Stomach smooth muscle (tissue), 2 donors: ENCODE results near the gene HEXD.
"Not testable (repeated sequence)": the region's sequence is repeated elsewhere in the genome, so short reads cannot be mapped to it uniquely, and the experiment has no call there.

ENCODE experiments used
- H3K27ac ChIP-seq: one replicate; pipeline ENCODE4 v1.7.0; 2013; ENCODE audit warnings: mild to moderate bottlenecking, low read length, inconsistent platforms
- H3K27me3 ChIP-seq, 2 donors: one replicate each; pipeline ENCODE4 v1.7.0; 2013; ENCODE audit warnings: low read length in 2 of 2; ENCODE audit not compliant: insufficient read depth in 2 of 2, control insufficient read depth in 1 of 2
- H3K36me3 ChIP-seq, 2 donors: one replicate each; pipeline ENCODE4 v1.7.0; 2013; ENCODE audit warnings: low read length in 2 of 2; ENCODE audit not compliant: control insufficient read depth in 2 of 2, insufficient read depth in 2 of 2
- H3K4me1 ChIP-seq: one replicate; pipeline ENCODE4 v1.7.0; 2013; ENCODE audit warnings: low read length; ENCODE audit not compliant: control insufficient read depth, insufficient read depth
- H3K4me3 ChIP-seq, 2 donors: one replicate each; pipeline ENCODE4 v1.7.0; 2013; ENCODE audit warnings: low read length in 2 of 2
- H3K9ac ChIP-seq, 2 donors: one replicate each; pipeline ENCODE4 v1.7.0; 2013; ENCODE audit warnings: low read length in 2 of 2, mild to moderate bottlenecking in 1 of 2
- H3K9me3 ChIP-seq, 2 donors: one replicate each; pipeline ENCODE4 v1.7.0; 2013; ENCODE audit warnings: low read length in 2 of 2; ENCODE audit not compliant: control insufficient read depth in 2 of 2
- donor health status: healthy.
- donor health status: Pancreatic carcinoma.

HEXD gene

DNA sequence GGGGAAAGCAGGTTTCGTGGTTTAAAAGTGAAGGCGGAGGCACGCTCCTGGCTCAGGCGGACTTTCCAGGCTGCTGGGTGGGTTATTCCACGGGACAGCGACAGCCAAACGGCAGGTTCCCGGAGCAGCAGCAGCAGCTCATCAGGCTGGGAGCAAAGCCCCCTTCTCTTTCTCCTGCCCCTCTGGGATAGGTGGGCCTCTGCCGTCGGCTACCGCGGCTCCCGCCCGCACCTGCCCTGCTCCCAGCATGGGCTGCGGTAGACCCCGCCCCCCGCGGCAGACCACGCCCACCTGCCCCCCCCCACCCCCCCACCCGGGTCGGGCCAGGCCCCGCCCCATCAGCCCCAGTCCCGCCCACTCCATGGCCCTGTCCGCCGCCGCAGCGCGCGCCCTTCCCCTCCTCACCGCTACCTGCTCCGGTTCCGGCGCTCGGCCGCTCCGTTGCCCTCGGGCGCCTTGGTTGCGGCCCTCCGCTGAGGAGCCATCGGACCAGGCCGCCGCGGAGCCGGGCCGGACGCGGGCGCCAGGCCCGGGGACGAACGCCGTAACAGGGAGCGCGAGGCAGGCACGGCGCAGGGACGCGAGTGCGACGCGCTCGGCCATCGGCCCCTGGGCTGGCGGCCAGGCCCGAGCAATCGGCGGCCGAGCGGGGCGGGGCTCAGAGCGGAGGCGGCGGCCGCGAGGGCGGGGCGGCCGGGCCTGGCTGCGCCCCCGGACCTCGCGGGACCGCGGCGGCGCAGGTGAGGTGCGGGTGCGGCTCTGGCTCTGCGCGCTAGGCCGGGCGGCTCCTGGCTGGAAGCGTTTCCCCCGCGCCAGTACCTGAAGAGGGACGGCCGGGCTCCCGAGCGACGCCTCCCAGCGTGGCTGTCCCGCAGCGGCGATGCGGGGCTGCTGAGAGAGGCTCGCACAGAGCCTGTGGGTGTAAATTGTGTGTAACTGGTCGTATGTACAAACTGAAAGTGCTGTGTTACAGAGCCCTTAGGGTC lies at the start of gene HEXD, which contains the start of gene OGFOD3:
Gene HEXD, plus strand, starts transcription at position 347 of the 986 bp plus-strand sequence. CDS start 1,453 bp downstream, outside the sequence.
Gene OGFOD3, minus strand, starts transcription at position 586 of the 986 bp plus-strand sequence. Its CDS starts 101 bp downstream, at position 485.
- Histone ChIP-seq H3K36me3 (peaks cover 4 to 8% of the 10 kb centered on the region in 2 donors), H3K27me3 (no peaks in the 10 kb centered on the region), H3K4me3 (peak within 1 kb of the TSS; percentile 82 to 85), H3K9ac (peak within 1 kb of the TSS; percentile 64 to 71), H3K9me3 (peaks cover 0 to 8% of the 10 kb centered on the region in 2 donors), H3K27ac (no peak within 1 kb of the TSS), H3K4me1 (peaks cover 11% of the 10 kb centered on the region)

DNA sequence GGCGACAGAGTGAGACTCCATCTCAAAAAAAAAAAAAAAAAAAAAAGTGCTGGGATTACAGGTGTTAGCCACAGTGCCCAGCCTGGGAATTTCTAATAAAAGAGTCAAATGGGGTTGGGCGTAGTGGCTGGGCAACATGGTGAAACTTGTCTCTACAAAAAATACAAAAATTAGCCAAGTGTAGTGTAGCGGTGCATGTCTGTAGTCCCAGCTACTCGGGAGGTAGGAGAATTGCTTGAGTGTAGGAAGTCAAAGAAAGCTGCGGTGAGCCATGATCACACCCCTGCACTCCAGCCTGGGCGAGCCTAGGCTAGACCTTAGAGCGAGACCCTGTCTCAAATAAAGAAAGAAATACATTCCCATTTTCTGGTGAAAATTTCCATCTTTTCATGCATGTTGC lies 48.9 kb upstream of the HEXD start:
- H3K36me3 ChIP-seq: no peaks in the 10 kb centered on the region
- H3K27me3 ChIP-seq: peaks cover 22 to 29% of the 10 kb centered on the region in 2 donors
- H3K27ac ChIP-seq: no peak overlapping the region
- H3K4me3 ChIP-seq: no peak overlapping the region
- peaks cover 18% of the 10 kb centered on the region for H3K4me1 ChIP-seq
- no peaks in the 10 kb centered on the region for H3K9me3 ChIP-seq
- H3K9ac ChIP-seq: no peak overlapping the region

DNA sequence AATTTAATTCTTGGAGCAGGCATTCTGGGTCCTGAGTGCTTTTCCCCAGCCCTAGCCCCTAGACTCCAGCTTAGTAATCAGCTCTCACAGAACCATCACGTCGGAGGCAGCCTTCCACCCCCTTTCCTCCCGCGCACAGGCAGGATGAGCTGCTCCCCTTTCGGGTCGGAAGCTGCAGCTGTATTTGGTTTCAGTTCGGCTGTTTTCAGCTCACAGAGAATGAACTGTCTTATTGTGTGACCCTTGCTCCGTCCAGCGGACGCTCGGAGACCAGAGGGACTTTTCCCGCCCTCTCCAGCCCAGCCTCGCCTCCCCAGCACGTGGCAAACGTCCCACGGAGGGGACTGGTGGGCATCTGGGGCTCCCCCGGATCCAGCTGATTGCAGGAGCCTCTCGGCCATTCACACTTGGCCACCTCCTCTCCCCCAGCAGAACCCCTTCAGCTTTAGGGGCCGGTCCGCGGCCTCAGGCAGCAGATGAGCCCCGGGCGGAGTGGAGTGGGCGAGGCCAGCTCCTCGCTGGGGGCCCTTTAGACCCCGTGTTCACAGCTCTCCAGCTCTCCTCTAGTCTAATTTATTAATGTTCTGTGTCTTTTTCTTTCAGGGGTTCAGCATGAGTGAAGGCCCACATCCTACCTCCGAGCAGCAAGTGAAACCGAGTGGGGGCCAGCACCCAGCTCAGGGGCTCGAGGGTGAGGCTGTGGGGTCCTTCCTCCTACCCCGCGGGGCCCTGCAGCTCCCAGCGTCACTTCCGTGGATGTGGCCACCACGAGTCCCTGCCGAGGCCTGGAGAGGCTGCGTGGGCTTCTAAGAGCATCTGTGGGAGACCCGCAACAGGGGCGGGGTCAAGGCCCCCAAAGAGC lies 47.4 kb upstream of the HEXD start:
- no peak overlapping the region for H3K9ac ChIP-seq
- peaks cover 18% of the 10 kb centered on the region for H3K4me1 ChIP-seq
- peaks cover 29 to 43% of the 10 kb centered on the region in 2 donors for H3K27me3 ChIP-seq
- no peaks in the 10 kb centered on the region for H3K36me3 ChIP-seq
- H3K9me3 ChIP-seq: no peaks in the 10 kb centered on the region
- no peak overlapping the region for H3K27ac ChIP-seq
- peak overlapping the region; percentile 49 to 65 for H3K4me3 ChIP-seq

DNA sequence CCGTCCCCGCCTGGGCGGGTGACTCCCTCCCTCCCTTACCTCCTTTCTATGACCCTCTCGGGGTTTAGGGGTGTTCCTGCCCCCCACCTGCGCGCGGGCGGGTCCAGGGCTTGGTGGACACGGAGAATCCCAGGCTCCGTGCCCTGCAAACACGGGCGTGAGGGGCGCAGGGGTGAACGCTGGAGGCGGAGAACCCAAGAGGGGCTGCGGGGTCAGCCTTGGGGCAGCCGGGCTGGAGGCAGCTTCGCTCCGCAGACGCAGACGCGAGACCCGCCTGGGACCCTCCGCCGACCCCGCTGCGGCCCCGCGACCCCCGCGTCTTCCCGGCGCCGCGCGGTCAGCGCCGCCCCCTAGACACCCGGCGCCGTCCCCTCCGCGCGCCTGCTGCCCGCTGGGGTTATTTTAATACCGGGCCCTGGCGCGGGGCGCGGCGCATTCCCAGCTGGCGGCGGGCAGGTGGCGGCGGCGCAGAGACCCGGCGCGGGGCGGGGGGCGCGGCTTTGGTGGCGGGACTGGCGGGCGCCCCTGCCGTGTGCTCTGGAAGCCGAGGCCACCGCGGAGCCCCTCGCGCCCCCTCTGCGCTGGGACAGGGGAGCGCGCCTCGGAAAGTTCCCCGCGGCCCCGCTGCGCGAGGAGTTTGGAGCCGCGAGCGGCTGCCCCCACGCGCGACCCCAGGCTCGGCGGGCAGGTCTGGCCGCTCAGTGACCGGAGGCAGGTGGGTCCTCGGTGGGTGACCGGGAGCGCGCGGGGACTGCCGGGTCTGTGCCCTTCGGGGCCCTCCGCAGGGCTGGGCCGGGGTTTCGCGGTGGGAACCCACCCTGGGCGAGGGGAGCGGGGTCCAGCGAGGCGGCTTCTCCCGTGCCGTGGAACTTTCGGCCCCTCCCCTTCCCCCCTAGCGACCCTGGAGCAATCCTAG lies 46.6 kb upstream of the HEXD start, which contains the start of gene UTS2R:
Gene UTS2R, plus strand, starts transcription at position 433 of the 916 bp plus-strand sequence. CDS start 2,560 bp downstream, outside the sequence.
- H3K27me3 ChIP-seq: peaks cover 36 to 51% of the 10 kb centered on the region in 2 donors
- peak within 1 kb of the TSS; percentile 49 to 65 for H3K4me3 ChIP-seq
- H3K36me3 ChIP-seq: no peaks in the 10 kb centered on the region
- no peak within 1 kb of the TSS for H3K9ac ChIP-seq
- peaks cover 18% of the 10 kb centered on the region for H3K4me1 ChIP-seq
- H3K9me3 ChIP-seq: no peaks in the 10 kb centered on the region
- no peak within 1 kb of the TSS for H3K27ac ChIP-seq

DNA sequence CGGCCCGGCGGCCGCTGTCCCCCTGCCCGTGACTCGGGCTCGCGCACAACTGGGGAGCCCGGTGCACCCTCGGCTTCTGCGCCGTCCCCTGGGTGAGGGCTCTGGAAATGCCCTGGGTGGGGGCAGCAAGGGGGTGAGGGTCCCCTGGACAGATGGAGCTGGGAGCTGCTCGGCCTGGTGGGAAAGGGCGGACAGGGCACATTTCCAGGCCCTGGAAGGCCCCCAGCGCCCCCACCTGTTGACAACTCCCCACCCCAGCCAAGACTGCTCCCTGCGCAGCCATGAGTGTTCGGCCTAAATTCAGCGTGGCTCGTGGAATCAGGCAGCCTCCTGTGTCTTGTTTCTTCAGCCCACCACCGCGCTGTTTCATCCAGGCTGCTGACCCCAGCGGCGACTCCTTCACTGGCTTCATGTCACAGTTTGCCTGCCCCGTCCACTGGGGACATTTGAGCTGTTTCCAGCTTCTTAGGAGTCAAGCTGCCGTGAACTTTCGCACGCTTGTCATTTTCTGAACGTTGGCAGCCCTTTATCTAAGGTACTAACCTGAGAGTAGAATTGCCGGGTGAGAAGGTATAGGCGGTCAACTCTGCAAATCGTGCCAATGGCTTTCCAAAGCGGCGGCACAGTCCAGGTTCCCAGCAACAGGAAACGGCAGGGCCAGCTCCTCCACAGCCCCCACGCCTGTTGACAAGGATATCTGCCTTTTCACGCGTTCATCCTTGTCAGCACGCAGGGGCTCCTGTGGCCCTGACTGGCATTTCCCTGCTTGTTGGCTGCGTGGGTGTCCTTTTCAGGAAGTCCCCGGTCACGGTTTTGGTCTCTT lies 45.7 kb upstream of the HEXD start:
- H3K4me3 ChIP-seq: no peak overlapping the region
- H3K9me3 ChIP-seq: no peaks in the 10 kb centered on the region
- H3K27ac ChIP-seq: no peak overlapping the region
- H3K9ac ChIP-seq: no peak overlapping the region
- no peaks in the 10 kb centered on the region for H3K36me3 ChIP-seq
- H3K27me3 ChIP-seq: peaks cover 36 to 51% of the 10 kb centered on the region in 2 donors
- H3K4me1 ChIP-seq: peaks cover 18% of the 10 kb centered on the region

DNA sequence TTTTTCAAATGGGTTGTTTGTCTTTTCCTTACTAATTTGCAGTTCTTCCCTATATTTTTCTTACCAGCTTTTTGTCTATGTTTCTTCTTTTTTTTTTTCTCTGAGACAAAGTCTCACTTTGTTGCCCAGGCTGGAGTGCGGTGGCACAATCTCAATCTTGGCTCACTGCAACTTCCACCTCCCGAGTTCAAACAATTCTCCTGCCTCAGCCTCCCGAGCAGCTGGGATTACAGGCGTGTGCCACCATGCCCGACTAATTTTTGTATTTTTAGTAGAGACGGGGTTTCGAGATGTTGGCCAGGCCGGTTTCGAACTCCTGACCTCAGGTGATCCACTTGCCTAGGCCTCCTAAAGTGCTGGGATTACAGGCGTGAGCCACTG lies 45.1 kb upstream of the HEXD start:
- Histone ChIP-seq H3K27me3 (peaks cover 36 to 51% of the 10 kb centered on the region in 2 donors), H3K4me1 (peaks cover 18% of the 10 kb centered on the region)
- H3K9ac ChIP-seq, H3K27ac ChIP-seq, H3K4me3 ChIP-seq, H3K9me3 ChIP-seq, H3K36me3 ChIP-seq: not testable (repeated sequence)

DNA sequence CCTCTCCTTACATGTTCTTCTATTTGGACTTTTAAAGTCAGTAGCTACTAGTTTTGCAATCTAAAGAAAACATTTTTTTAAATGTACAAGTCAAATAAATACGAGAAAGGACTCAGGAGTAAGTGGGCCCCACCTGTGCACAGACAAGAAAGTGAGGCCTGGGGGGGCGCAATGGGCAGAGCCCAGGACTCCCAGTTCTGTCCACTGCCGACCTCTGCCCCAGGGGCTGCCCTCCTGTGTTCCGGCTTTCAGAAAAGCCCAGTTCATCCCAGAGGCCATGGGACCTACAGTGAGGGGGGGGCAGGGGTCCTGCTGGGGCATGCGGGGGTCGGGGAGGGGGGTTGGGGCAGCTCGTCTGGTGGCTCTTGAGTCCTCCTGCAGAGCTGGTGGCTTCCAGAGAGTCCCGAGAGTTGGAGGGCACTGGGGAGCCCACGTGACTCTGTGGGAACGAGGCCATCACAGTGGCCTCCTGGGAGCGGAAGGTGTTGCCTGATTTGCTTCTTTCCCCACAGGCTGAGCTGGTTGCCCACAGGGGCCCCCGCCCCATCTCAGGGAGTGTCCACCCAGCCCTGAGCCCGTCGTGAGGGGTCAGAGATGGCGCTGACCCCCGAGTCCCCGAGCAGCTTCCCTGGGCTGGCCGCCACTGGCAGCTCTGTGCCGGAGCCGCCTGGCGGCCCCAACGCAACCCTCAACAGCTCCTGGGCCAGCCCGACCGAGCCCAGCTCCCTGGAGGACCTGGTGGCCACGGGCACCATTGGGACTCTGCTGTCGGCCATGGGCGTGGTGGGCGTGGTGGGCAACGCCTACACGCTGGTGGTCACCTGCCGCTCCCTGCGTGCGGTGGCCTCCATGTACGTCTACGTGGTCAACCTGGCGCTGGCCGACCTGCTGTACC lies 44.2 kb upstream of the HEXD start:
- Histone ChIP-seq H3K9ac (no peak overlapping the region), H3K4me3 (no peak overlapping the region), H3K27ac (no peak overlapping the region), H3K36me3 (no peaks in the 10 kb centered on the region), H3K27me3 (peaks cover 42 to 58% of the 10 kb centered on the region in 2 donors), H3K4me1 (peaks cover 18% of the 10 kb centered on the region), H3K9me3 (no peaks in the 10 kb centered on the region)

DNA sequence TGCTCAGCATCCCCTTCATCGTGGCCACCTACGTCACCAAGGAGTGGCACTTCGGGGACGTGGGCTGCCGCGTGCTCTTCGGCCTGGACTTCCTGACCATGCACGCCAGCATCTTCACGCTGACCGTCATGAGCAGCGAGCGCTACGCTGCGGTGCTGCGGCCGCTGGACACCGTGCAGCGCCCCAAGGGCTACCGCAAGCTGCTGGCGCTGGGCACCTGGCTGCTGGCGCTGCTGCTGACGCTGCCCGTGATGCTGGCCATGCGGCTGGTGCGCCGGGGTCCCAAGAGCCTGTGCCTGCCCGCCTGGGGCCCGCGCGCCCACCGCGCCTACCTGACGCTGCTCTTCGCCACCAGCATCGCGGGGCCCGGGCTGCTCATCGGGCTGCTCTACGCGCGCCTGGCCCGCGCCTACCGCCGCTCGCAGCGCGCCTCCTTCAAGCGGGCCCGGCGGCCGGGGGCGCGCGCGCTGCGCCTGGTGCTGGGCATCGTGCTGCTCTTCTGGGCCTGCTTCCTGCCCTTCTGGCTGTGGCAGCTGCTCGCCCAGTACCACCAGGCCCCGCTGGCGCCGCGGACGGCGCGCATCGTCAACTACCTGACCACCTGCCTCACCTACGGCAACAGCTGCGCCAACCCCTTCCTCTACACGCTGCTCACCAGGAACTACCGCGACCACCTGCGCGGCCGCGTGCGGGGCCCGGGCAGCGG lies 43.4 kb upstream of the HEXD start:
- no peak overlapping the region for H3K4me3 ChIP-seq
- H3K27ac ChIP-seq: no peak overlapping the region
- H3K36me3 ChIP-seq: no peaks in the 10 kb centered on the region
- no peaks in the 10 kb centered on the region for H3K9me3 ChIP-seq
- H3K9ac ChIP-seq: no peak overlapping the region
- H3K27me3 ChIP-seq: peaks cover 46 to 62% of the 10 kb centered on the region in 2 donors
- H3K4me1 ChIP-seq: peaks cover 18% of the 10 kb centered on the region
